ENCODE data around the gene CISD1.

CISD1 gene

DNA sequence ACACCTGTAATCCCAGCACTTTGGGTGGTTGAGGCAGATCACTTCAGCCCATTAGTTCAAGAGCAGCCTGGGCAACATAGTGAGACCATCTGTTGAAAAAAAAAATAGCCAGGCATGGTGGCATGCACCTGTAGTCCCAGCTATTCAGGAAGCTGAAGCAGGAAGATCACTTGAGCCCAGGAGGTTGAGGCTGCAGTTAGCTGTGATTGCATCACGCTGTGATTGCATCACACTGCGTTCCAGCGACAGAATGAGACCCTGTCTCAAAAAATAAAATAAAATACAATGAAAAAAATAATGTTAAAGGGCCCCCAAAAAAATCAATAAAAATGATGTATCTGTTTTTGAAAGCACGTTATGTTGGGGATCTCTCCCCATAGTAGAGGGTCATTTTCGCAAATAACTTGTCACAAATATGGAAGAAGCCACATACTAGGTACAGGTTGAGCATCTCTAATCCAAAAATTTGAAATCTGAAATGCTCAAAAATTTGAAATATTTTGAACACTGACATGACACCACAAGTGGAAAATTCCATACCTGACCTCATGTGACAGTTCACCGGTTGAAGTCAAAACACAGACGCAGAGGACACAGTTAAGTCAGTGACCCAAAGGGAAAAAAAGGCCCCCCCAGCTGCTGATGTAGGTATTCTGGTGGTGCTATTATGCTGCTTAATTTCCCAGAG, 9.5 kb downstream of the CISD1 start:
- Histone ChIP-seq H3K4me3 (ENCODE audit: insufficient read depth, low read depth, low read length) (no peak overlapping the region), H3K27me3 (ENCODE audit: control insufficient read depth, insufficient read depth, low read length, poor library complexity, severe bottlenecking) (no peaks in the 10 kb centered on the region), H3K27ac (ENCODE audit: insufficient read depth, low read depth, low read length, poor library complexity, severe bottlenecking) (no peak overlapping the region), H3K4me1 (ENCODE audit: control insufficient read depth, insufficient read depth, low read length) (no peaks in the 10 kb centered on the region), H3K36me3 (ENCODE audit: control insufficient read depth, insufficient read depth, low read length) (no peaks in the 10 kb centered on the region), H3K9me3 (ENCODE audit: control insufficient read depth, low read length) (no peaks in the 10 kb centered on the region)
- WGBS, 2 experiments: 95 to 99% methylated on average over 7 of the region's 7 CpGs

DNA sequence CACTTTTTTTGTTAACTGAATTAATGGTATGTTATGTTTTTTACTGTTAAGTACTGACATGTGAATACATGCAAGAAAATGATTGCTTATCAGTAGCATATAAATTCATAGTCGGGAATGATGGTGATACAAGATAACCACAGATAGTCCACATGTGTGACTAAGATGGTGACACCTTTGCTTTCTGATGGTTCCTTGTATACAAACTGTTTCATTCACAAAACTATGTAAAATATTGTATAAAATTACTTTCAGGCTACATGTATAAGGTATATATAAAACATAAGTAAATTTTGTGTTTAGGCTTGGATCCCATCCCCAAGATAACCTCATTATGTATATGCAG, 10.0 kb downstream of the CISD1 start:
- H3K4me1 ChIP-seq (ENCODE audit: control insufficient read depth, insufficient read depth, low read length): no peaks in the 10 kb centered on the region
- no peak overlapping the region for H3K4me3 ChIP-seq (ENCODE audit: insufficient read depth, low read depth, low read length)
- no peaks in the 10 kb centered on the region for H3K9me3 ChIP-seq (ENCODE audit: control insufficient read depth, low read length)
- WGBS, 2 experiments: 92 to 100% methylated on average over 1 of the region's 1 CpG
- no peak overlapping the region for H3K27ac ChIP-seq (ENCODE audit: insufficient read depth, low read depth, low read length, poor library complexity, severe bottlenecking)
- H3K27me3 ChIP-seq (ENCODE audit: control insufficient read depth, insufficient read depth, low read length, poor library complexity, severe bottlenecking): no peaks in the 10 kb centered on the region
- no peaks in the 10 kb centered on the region for H3K36me3 ChIP-seq (ENCODE audit: control insufficient read depth, insufficient read depth, low read length)

DNA sequence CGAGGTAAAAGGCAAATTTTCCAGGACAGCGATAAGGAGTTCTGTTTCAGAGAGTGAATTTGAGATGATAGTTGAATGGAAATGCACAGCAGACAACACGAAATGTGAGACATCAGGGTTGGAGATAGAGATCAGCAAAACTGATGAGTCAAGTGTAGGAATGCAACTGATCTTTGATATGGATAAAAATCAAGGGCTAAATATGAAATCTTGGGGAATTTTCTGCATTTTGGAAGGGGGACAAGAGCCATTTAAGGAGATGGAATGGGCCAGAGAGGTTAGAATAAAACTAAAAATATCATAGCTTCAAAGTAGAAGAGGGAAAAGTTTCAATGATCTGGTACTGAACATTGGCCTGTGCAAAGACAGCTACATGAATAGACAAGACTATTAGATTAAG, 11.5 kb downstream of the CISD1 start:
- Histone ChIP-seq H3K27ac (ENCODE audit: insufficient read depth, low read depth, low read length, poor library complexity, severe bottlenecking) (no peak overlapping the region), H3K36me3 (ENCODE audit: control insufficient read depth, insufficient read depth, low read length) (no peaks in the 10 kb centered on the region), H3K9me3 (ENCODE audit: control insufficient read depth, low read length) (no peaks in the 10 kb centered on the region), H3K4me3 (ENCODE audit: insufficient read depth, low read depth, low read length) (no peak overlapping the region), H3K4me1 (ENCODE audit: control insufficient read depth, insufficient read depth, low read length) (no peaks in the 10 kb centered on the region), H3K27me3 (ENCODE audit: control insufficient read depth, insufficient read depth, low read length, poor library complexity, severe bottlenecking) (no peaks in the 10 kb centered on the region)
- WGBS, 2 experiments: 94 to 95% methylated on average over 3 of the region's 3 CpGs

DNA sequence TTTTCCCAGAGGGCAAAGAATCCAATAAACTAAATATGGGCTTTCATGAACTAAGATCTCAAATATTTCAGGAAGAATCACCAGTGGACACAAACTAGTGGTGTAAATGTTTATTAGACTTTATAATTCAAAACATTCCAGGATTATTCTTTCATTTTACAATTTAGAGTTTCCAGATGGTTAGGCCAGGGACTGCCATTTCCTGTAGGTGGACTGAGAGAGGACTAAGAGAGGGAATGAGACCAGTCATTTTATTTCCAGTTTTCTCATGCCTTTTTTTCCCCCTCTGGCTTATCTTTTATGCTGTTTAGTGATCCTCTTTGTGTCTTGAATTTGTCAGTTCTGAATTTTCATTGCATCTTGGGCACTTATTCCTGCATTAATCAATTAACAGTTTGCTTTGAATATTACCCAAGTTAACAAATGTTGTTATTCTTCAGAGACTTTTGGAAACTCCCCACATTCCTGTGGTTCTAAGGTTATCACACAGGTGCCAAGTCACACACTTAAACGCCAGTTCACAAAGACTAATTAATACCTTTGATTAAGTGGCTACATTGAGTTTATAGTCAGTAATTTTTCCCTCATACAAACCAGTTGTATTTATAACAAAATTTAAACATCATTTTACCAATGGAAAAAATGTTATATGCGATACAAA, 12.3 kb downstream of the CISD1 start:
- Histone ChIP-seq H3K4me3 (ENCODE audit: insufficient read depth, low read depth, low read length) (no peak overlapping the region), H3K4me1 (ENCODE audit: control insufficient read depth, insufficient read depth, low read length) (no peaks in the 10 kb centered on the region), H3K9me3 (ENCODE audit: control insufficient read depth, low read length) (no peaks in the 10 kb centered on the region), H3K36me3 (ENCODE audit: control insufficient read depth, insufficient read depth, low read length) (no peaks in the 10 kb centered on the region), H3K27me3 (ENCODE audit: control insufficient read depth, insufficient read depth, low read length, poor library complexity, severe bottlenecking) (no peaks in the 10 kb centered on the region), H3K27ac (ENCODE audit: insufficient read depth, low read depth, low read length, poor library complexity, severe bottlenecking) (no peak overlapping the region)
- WGBS, 2 experiments: 100% methylated on average over 2 of the region's 2 CpGs; no CpG with 5 or more reads in 1 of the 2 experiments

DNA sequence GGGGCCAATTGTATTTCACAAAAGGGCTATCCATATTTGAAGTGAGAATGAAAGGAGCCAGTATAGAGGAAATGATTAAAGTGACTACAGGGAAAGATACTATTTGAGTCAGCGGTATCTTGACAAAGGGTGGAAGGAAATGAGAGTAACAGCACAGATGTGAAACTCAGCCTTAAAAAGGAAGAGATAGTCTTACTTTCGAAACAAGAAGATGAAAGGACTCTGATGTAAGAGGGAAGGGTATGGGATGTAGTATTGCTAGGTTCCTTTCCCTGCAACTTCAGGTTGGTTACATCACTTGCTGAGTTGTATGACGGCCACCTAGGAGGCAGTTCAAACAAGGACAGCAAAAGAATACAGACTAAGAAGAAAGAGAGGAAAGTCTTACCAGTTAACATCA, 13.7 kb downstream of the CISD1 start:
- Histone ChIP-seq H3K27ac (ENCODE audit: insufficient read depth, low read depth, low read length, poor library complexity, severe bottlenecking) (no peak overlapping the region), H3K4me1 (ENCODE audit: control insufficient read depth, insufficient read depth, low read length) (no peaks in the 10 kb centered on the region), H3K27me3 (ENCODE audit: control insufficient read depth, insufficient read depth, low read length, poor library complexity, severe bottlenecking) (no peaks in the 10 kb centered on the region), H3K9me3 (ENCODE audit: control insufficient read depth, low read length) (no peaks in the 10 kb centered on the region), H3K4me3 (ENCODE audit: insufficient read depth, low read depth, low read length) (no peak overlapping the region), H3K36me3 (ENCODE audit: control insufficient read depth, insufficient read depth, low read length) (no peaks in the 10 kb centered on the region)
- 88 to 91% methylated on average over 3 of the region's 3 CpGs for WGBS, 2 experiments

DNA sequence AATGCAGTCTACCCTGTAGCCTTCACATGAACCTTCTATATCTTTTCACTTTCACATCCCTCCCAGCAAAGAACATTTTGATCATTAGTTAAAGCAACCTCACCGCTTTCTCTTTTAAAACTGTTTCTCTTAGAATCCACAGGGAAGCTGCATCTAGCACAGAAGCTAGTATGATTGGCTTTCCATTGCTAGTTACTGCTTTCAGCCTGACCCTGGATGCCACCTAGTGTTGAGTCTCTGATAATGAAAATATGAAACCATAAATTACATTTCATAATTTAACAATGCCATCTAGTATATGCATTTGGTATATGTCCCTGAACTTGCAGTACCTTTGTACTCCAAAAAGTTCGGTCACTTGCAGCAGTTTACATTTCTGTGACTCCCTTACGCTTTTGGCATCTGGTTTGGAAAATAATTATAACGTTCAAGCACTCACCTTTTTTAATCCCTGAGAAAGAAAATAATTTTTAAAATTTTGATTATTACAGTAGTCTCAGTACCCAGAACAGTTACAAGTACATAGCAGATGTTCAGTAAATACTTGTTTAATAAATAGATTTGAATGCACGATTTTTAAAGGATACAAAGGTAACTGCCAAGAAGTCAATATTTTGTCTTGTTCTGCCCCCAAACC, 22.7 kb downstream of the CISD1 start:
- Histone ChIP-seq H3K27me3 (ENCODE audit: control insufficient read depth, insufficient read depth, low read length, poor library complexity, severe bottlenecking) (no peaks in the 10 kb centered on the region), H3K27ac (ENCODE audit: insufficient read depth, low read depth, low read length, poor library complexity, severe bottlenecking) (no peak overlapping the region), H3K9me3 (ENCODE audit: control insufficient read depth, low read length) (no peaks in the 10 kb centered on the region), H3K4me1 (ENCODE audit: control insufficient read depth, insufficient read depth, low read length) (no peaks in the 10 kb centered on the region), H3K36me3 (ENCODE audit: control insufficient read depth, insufficient read depth, low read length) (no peaks in the 10 kb centered on the region), H3K4me3 (ENCODE audit: insufficient read depth, low read depth, low read length) (no peak overlapping the region)
- 86 to 95% methylated on average over 2 to 5 of the region's 5 CpGs for WGBS, 2 experiments

DNA sequence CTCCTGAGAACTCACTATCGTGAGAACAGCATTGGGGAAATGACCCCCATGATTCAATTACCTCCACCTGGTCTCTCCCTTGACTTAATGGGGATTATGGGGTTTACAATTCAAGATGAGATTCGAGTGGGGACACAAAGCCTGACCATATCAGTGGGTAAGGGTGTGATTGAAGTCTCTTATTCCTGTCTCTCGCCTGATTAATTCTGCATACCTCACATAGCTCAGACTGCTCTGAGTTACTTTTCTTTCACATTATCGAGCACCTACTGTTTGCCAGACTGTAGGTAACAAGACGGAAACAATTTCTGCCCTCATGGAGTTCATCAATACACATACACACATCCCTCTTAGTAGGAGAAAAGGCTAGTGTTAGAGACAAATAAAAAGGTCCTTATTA, 25.0 kb downstream of the CISD1 start:
- no peaks in the 10 kb centered on the region for H3K36me3 ChIP-seq (ENCODE audit: control insufficient read depth, insufficient read depth, low read length)
- H3K9me3 ChIP-seq (ENCODE audit: control insufficient read depth, low read length): no peaks in the 10 kb centered on the region
- 78 to 79% methylated on average over 5 of the region's 5 CpGs for WGBS, 2 experiments
- no peak overlapping the region for H3K27ac ChIP-seq (ENCODE audit: insufficient read depth, low read depth, low read length, poor library complexity, severe bottlenecking)
- H3K4me1 ChIP-seq (ENCODE audit: control insufficient read depth, insufficient read depth, low read length): no peaks in the 10 kb centered on the region
- no peaks in the 10 kb centered on the region for H3K27me3 ChIP-seq (ENCODE audit: control insufficient read depth, insufficient read depth, low read length, poor library complexity, severe bottlenecking)
- H3K4me3 ChIP-seq (ENCODE audit: insufficient read depth, low read depth, low read length): no peak overlapping the region

DNA sequence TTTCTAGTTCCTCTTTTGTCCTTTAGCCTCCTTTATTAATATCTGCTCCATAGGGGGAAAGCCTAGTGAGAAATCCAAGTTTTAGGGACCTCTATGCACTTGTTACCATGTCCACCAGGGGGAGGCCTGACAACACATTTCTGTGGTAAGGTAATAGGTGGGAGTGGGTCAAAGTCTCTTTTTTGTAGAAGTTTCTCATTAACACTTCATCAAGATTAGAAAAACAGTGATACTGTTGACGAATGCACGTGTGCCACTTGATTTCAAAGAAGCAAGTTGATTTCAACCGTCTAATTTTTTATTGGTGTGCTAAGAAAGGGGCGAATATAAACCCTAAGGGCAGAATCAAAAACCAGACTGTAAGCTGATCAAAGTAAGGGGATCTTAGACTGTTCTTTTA, 30.6 kb downstream of the CISD1 start:
- 31% methylated on average over 4 of the region's 4 CpGs for WGBS, 2 experiments
- H3K4me3 ChIP-seq (ENCODE audit: insufficient read depth, low read depth, low read length): no peak overlapping the region

DNA sequence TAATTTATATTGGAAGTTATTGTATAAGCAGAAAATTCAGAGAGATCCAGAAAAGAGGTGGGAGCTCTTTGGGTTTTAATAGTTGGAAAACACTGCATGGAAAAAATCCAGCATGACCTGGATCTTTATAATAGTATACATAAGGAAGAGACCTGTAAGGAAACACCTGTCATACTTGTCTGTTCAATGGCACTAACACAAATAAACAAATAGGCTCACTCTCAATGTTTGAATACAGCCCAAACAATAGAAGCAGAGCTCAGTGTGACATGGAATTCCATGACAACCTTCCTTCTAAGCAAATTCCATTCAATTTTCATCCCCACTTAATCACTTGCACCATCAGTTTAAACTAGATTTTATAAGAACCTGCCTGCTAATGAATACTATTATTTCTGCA, 31.7 kb downstream of the CISD1 start:
- Histone ChIP-seq H3K36me3 (ENCODE audit: control insufficient read depth, insufficient read depth, low read length) (no peaks in the 10 kb centered on the region), H3K27me3 (ENCODE audit: control insufficient read depth, insufficient read depth, low read length, poor library complexity, severe bottlenecking) (no peaks in the 10 kb centered on the region), H3K4me1 (ENCODE audit: control insufficient read depth, insufficient read depth, low read length) (no peaks in the 10 kb centered on the region), H3K27ac (ENCODE audit: insufficient read depth, low read depth, low read length, poor library complexity, severe bottlenecking) (no peak overlapping the region), H3K4me3 (ENCODE audit: insufficient read depth, low read depth, low read length) (no peak overlapping the region), H3K9me3 (ENCODE audit: control insufficient read depth, low read length) (no peaks in the 10 kb centered on the region)

More for the DNA sequence above, 30.6 kb downstream of the CISD1 start:
- Histone ChIP-seq H3K9me3 (ENCODE audit: control insufficient read depth, low read length) (no peaks in the 10 kb centered on the region), H3K27me3 (ENCODE audit: control insufficient read depth, insufficient read depth, low read length, poor library complexity, severe bottlenecking) (no peaks in the 10 kb centered on the region), H3K36me3 (ENCODE audit: control insufficient read depth, insufficient read depth, low read length) (no peaks in the 10 kb centered on the region), H3K27ac (ENCODE audit: insufficient read depth, low read depth, low read length, poor library complexity, severe bottlenecking) (no peak overlapping the region), H3K4me1 (ENCODE audit: control insufficient read depth, insufficient read depth, low read length) (no peaks in the 10 kb centered on the region)

DNA sequence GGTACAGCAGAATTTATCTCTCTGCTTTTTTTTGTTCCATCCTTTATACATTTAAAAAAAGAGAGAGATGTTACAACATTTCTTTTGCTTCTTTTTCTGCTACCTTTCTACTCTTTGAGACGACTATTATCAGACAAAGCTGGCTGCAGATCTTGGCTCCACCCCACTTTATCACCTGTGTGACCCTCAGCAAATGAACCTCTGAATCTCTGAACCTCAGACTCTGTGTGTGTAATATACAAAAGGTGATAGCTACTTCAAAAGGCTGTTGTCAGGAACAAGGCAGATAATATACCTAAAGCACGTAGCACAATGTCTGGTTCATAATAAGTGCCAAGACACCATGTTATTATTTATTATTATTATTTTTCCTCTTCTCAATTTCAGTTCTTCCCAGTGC, 33.3 kb downstream of the CISD1 start:
- no peaks in the 10 kb centered on the region for H3K36me3 ChIP-seq (ENCODE audit: control insufficient read depth, insufficient read depth, low read length)
- no peak overlapping the region for H3K27ac ChIP-seq (ENCODE audit: insufficient read depth, low read depth, low read length, poor library complexity, severe bottlenecking)
- H3K4me3 ChIP-seq (ENCODE audit: insufficient read depth, low read depth, low read length): no peak overlapping the region
- WGBS, 2 experiments: 89 to 92% methylated on average over 1 to 2 of the region's 2 CpGs
- H3K9me3 ChIP-seq (ENCODE audit: control insufficient read depth, low read length): no peaks in the 10 kb centered on the region
- H3K4me1 ChIP-seq (ENCODE audit: control insufficient read depth, insufficient read depth, low read length): no peaks in the 10 kb centered on the region
- no peaks in the 10 kb centered on the region for H3K27me3 ChIP-seq (ENCODE audit: control insufficient read depth, insufficient read depth, low read length, poor library complexity, severe bottlenecking)
